SK-N-MC (cell line): ENCODE measurements around the gene GRIK4.

ENCODE experiments used
- EZH2 ChIP-seq: fragments of 200-600 bp; sonication (generic); IDR thresholded peaks from one replicate; pipeline ENCODE4 v1.6.1; 2017; ENCODE audit warnings: antibody characterized with exemption
- FOXP2 ChIP-seq: optimal IDR thresholded peaks from 2 replicates; pipeline ENCODE3; 2011; ENCODE audit warnings: mild to moderate bottlenecking, moderate library complexity; ENCODE audit not compliant: insufficient read depth; ENCODE audit errors: extremely low read length, control extremely low read depth
- POLR2AphosphoS5 ChIP-seq: IDR thresholded peaks from 2 replicates; pipeline ENCODE4 v1.6.1; 2012; ENCODE audit warnings: mild to moderate bottlenecking, low read depth, low read length, borderline replicate concordance

- TF ChIP-seq EZH2 = no peak
- no peak for TF ChIP-seq POLR2AphosphoS5
- TF ChIP-seq FOXP2 = no peak
Measured at GRCh38 chr11:120919566-120919965, 408.0 kb downstream of the GRIK4 start.
